IMR-90 (cell line): ENCODE data around the gene FAM200C. TPM values are rescaled to one million over a fixed set of nuclear protein-coding genes. Genes with fewer than 3 reads are reported as not detected.

Experiments used
- ATAC-seq: fragments of 200-7000 bp; cut with Tn5 transposase; 2 replicates; pipeline ENCODE4 v1.9.1; 2020; ENCODE audit warnings: low read depth, mild to moderate bottlenecking, moderate library complexity
- BruUV-seq: library from RNA; stranded (reverse); fragments of 400-500 nt; replicated peaks from 2 replicates; lab custom pipeline; 2021; lab: Mats Ljungman, UMichigan
- CTCF ChIA-PET: fragments of 300-600 bp; formaldehyde crosslinking; extraction: SDS; loops from one replicate; lab custom pipeline; 2021; ENCODE audit warnings: antibody characterized with exemption; lab: Yijun Ruan, JAX
- POLR2A ChIA-PET: fragments of 300-600 bp; sonication (Branson Sonifier 250); formaldehyde crosslinking; loops from one replicate; lab custom pipeline; 2022; ENCODE audit warnings: antibody characterized with exemption; ENCODE audit not compliant: unreplicated experiment; lab: Charles Lee
- DNase-seq: peaks from one replicate; pipeline ENCODE4 v3.0.0; 2013
- H2AFZ ChIP-seq: replicated peaks from 2 replicates; pipeline ENCODE3; 2013; ENCODE audit warnings: low read length, mild to moderate bottlenecking; ENCODE audit not compliant: poor library complexity
- H2AK5ac ChIP-seq: 2 replicates; pipeline ENCODE4 v1.6.1; 2013; ENCODE audit warnings: low read depth, low read length, inconsistent platforms
- H2AK9ac ChIP-seq: replicated peaks from 2 replicates; pipeline ENCODE3; 2013; ENCODE audit warnings: mild to moderate bottlenecking, low read depth, low read length, moderate library complexity; ENCODE audit not compliant: poor library complexity
- H2BK120ac ChIP-seq: 2 replicates; pipeline ENCODE4 v1.6.1; 2013; ENCODE audit warnings: low read depth, low read length, inconsistent platforms
- H2BK15ac ChIP-seq: 3 replicates; pipeline ENCODE4 v1.6.1; 2013; ENCODE audit warnings: low read depth, low read length, inconsistent platforms
- H2BK20ac ChIP-seq: 2 replicates; pipeline ENCODE4 v1.6.1; 2013; ENCODE audit warnings: low read depth, mild to moderate bottlenecking, inconsistent platforms, low read length, moderate library complexity
- H2BK5ac ChIP-seq: 2 replicates; pipeline ENCODE4 v1.6.1; 2013; ENCODE audit warnings: mild to moderate bottlenecking, low read depth, low read length, inconsistent platforms; ENCODE audit not compliant: poor library complexity, severe bottlenecking
- H3K14ac ChIP-seq: replicated peaks from 2 replicates; pipeline ENCODE4 v1.6.1; 2013; ENCODE audit warnings: low read depth, low read length, inconsistent platforms
- H3K18ac ChIP-seq: 2 replicates; pipeline ENCODE4 v1.6.1; 2013; ENCODE audit warnings: low read depth, low read length, control low read depth
- H3K23ac ChIP-seq: 2 replicates; pipeline ENCODE4 v1.6.1; 2013; ENCODE audit warnings: low read depth, low read length, inconsistent platforms
- H3K27ac ChIP-seq: 2 replicates; pipeline ENCODE4 v1.5.1; 2013; ENCODE audit warnings: mild to moderate bottlenecking, control low read depth, low read length; ENCODE audit not compliant: insufficient read depth
- H3K27me3 ChIP-seq: 2 replicates; pipeline ENCODE4 v1.6.1; 2013; ENCODE audit warnings: low read length; ENCODE audit not compliant: control insufficient read depth, insufficient read depth
- H3K36me3 ChIP-seq: 2 replicates; pipeline ENCODE4 v1.6.1; 2013; ENCODE audit warnings: low read length, mixed read lengths; ENCODE audit not compliant: control insufficient read depth, insufficient read depth
- H3K4ac ChIP-seq: 2 replicates; pipeline ENCODE4 v1.6.1; 2013; ENCODE audit warnings: low read depth, low read length, inconsistent platforms
- H3K4me1 ChIP-seq: 2 replicates; pipeline ENCODE4 v1.6.1; 2013; ENCODE audit warnings: low read length, mixed read lengths; ENCODE audit not compliant: control insufficient read depth, insufficient read depth
- H3K4me2 ChIP-seq: 2 replicates; pipeline ENCODE4 v1.6.1; 2013; ENCODE audit warnings: low read depth, mild to moderate bottlenecking, control low read depth, low read length, moderate library complexity
- H3K4me3 ChIP-seq: 2 replicates; pipeline ENCODE4 v1.5.1; 2013; ENCODE audit warnings: low read depth, mild to moderate bottlenecking, control low read depth, low read length, moderate library complexity; ENCODE audit not compliant: insufficient read depth
- H3K56ac ChIP-seq: 2 replicates; pipeline ENCODE4 v1.6.1; 2013; ENCODE audit warnings: low read length, inconsistent platforms; ENCODE audit not compliant: insufficient read depth; ENCODE audit errors: extremely low read depth
- H3K79me1 ChIP-seq, 2 experiments: 2 replicates each; pipeline ENCODE4 v1.6.1; 2013; ENCODE audit warnings: low read length in 2 of 2, inconsistent platforms in 1 of 2, low read depth in 1 of 2
- H3K9ac ChIP-seq: 2 replicates; pipeline ENCODE4 v1.6.1; 2013; ENCODE audit warnings: low read depth, low read length, control low read depth
- H3K9me1 ChIP-seq: 2 replicates; pipeline ENCODE4 v1.6.1; 2013; ENCODE audit warnings: low read length, inconsistent platforms; ENCODE audit not compliant: insufficient read depth
- H3K9me3 ChIP-seq: 2 replicates; pipeline ENCODE4 v1.6.1; 2013; ENCODE audit warnings: low read length; ENCODE audit not compliant: control insufficient read depth, insufficient read depth
- H4K20me1 ChIP-seq: 2 replicates; pipeline ENCODE4 v1.6.1; 2013; ENCODE audit warnings: low read length, inconsistent platforms; ENCODE audit not compliant: insufficient read depth
- H4K5ac ChIP-seq: 2 replicates; pipeline ENCODE4 v1.6.1; 2013; ENCODE audit warnings: mild to moderate bottlenecking, low read depth, low read length, control low read depth
- H4K8ac ChIP-seq, 2 experiments: 2 replicates each; pipeline ENCODE4 v1.6.1; 2013; ENCODE audit warnings: low read depth in 2 of 2, low read length in 2 of 2, control low read depth in 1 of 2, inconsistent platforms in 1 of 2
- H4K91ac ChIP-seq: 2 replicates; pipeline ENCODE4 v1.6.1; 2013; ENCODE audit warnings: low read depth, low read length, inconsistent platforms; ENCODE audit not compliant: insufficient read depth
- BHLHE40 ChIP-seq: fragments of 150-350 bp; IDR thresholded peaks from 2 replicates; pipeline ENCODE4 v1.6.1; 2016; ENCODE audit warnings: mild to moderate bottlenecking, low read depth, low read length
- CEBPB ChIP-seq: IDR thresholded peaks from 2 replicates; pipeline ENCODE4 v1.6.1; 2012; ENCODE audit warnings: low read depth, low read length, improper control_type of control experiment
- CHD1 ChIP-seq: IDR thresholded peaks from 2 replicates; pipeline ENCODE4 v1.6.1; 2012; ENCODE audit warnings: low read depth, low read length, improper control_type of control experiment
- CTCF ChIP-seq: conservative IDR thresholded peaks from 2 replicates; pipeline ENCODE4 v1.5.1; 2012; ENCODE audit warnings: mild to moderate bottlenecking, low read depth, low read length, improper control_type of control experiment
- ELK1 ChIP-seq: fragments of 150-350 bp; IDR thresholded peaks from 2 replicates; pipeline ENCODE4 v1.6.1; 2016; ENCODE audit warnings: low read depth, mild to moderate bottlenecking, low read length, moderate library complexity, borderline replicate concordance
- FOS ChIP-seq: fragments of 150-350 bp; IDR thresholded peaks from 2 replicates; pipeline ENCODE4 v1.6.1; 2016; ENCODE audit warnings: low read depth, low read length
- MAFK ChIP-seq: IDR thresholded peaks from 2 replicates; pipeline ENCODE4 v1.6.1; 2012; ENCODE audit warnings: low read depth, low read length, improper control_type of control experiment
- MAZ ChIP-seq: IDR thresholded peaks from 2 replicates; pipeline ENCODE4 v1.6.1; 2012; ENCODE audit warnings: low read depth, mild to moderate bottlenecking, low read length, improper control_type of control experiment, moderate library complexity, borderline replicate concordance
- MXI1 ChIP-seq: IDR thresholded peaks from 2 replicates; pipeline ENCODE4 v1.6.1; 2012; ENCODE audit warnings: low read depth, mild to moderate bottlenecking, low read length, moderate library complexity, borderline replicate concordance
- NFE2L2 ChIP-seq: fragments of 150-350 bp; IDR thresholded peaks from 2 replicates; pipeline ENCODE4 v1.6.1; 2016; ENCODE audit warnings: low read depth, mild to moderate bottlenecking, low read length
- POLR2A ChIP-seq: IDR thresholded peaks from 2 replicates; pipeline ENCODE4 v1.6.1; 2012; ENCODE audit warnings: mild to moderate bottlenecking, low read depth, low read length
- RAD21 ChIP-seq: IDR thresholded peaks from 2 replicates; pipeline ENCODE4 v1.6.1; 2012; ENCODE audit warnings: low read length, improper control_type of control experiment
- RCOR1 ChIP-seq: IDR thresholded peaks from 2 replicates; pipeline ENCODE4 v1.6.1; 2012; ENCODE audit warnings: mild to moderate bottlenecking, low read length, improper control_type of control experiment; ENCODE audit not compliant: insufficient replicate concordance
- RFX5 ChIP-seq: IDR thresholded peaks from 2 replicates; pipeline ENCODE4 v1.8.0; 2012; ENCODE audit warnings: low read depth, mild to moderate bottlenecking, low read length, moderate library complexity
- SMC3 ChIP-seq: fragments of 150-350 bp; IDR thresholded peaks from 2 replicates; pipeline ENCODE4 v1.6.1; 2016; ENCODE audit warnings: low read depth, mild to moderate bottlenecking, antibody characterized with exemption, low read length, moderate library complexity
- WGBS, 2 experiments: methylation state at CpG; one replicate each; pipeline versions ENCODE4 v1.1.5 to v1.1.7; 2013; ENCODE audit warnings: missing lambda C conversion rate in 2 of 2; ENCODE audit not compliant: insufficient read length in 1 of 2; ENCODE audit errors: extremely low coverage in 2 of 2; 5-methylcytosine and 5-hydroxymethylcytosine counted together
- dilution Hi-C: fragments of 300-500 bp; cut with HindIII; formaldehyde crosslinking; loops from one replicate; pipeline ENCODE4 v1.14.3; 2018; ENCODE audit warnings: low sequenced_read_pairs; ENCODE audit not compliant: unreplicated experiment
- in situ Hi-C: fragments of 300-500 bp; cut with MboI; formaldehyde crosslinking; loops from 3 replicates; pipeline ENCODE4 v1.14.3; 2019; ENCODE audit warnings: low sequenced_read_pairs, inconsistent platforms, mixed read lengths
- intact Hi-C: fragments of 100-400 bp; cut with micrococcal nuclease; formaldehyde crosslinking; loops from 2 replicates; pipeline ENCODE4 v1.10.0; 2022
- polyA plus RNA-seq, 3 experiments: library from polyadenylated mRNA; depleted of rRNA; stranded (reverse); fragments of >200 nt; gene quantifications; 2 replicates each; pipeline ENCODE4 v1.2.3, GENCODE V29; 2012; ENCODE audit warnings: low replicate concordance in 1 of 3
- total RNA-seq: library from RNA; depleted of rRNA; stranded (reverse); fragments of >200 nt; gene quantifications from 2 replicates; pipeline ENCODE4 v1.2.3, GENCODE V29; 2012
- TF ChIP-seq, protein P1 (sequence below): fragments of 150-350 bp; IDR thresholded peaks from 2 replicates; pipeline ENCODE4 v1.6.1; 2017; ENCODE audit warnings: mild to moderate bottlenecking, antibody characterized with exemption, low read length, low read depth

Gene FAM200C
- total and polyA plus RNA-seq, 2 of the 4 experiments (the other 2 are of a cell fraction), result 1.7 to 6.3 TPM

GRCh38 chr5:160360310-160360709 lies 39.5 kb downstream of the FAM200C start:
- H3K23ac ChIP-seq, result no peak overlapping the region
- H2AFZ ChIP-seq, result no peak overlapping the region
- H3K79me1 ChIP-seq, result no peaks in the 10 kb centered on the region
- in situ Hi-C loops, result no loop called here
- no peak overlapping the region for H2BK5ac ChIP-seq
- no peak overlapping the region for H3K14ac ChIP-seq
- H3K4me1 ChIP-seq, result peaks cover 2% of the 10 kb centered on the region; the same call in 1 of the 2 replicates
- intact Hi-C loops, result no loop called here
- H3K27ac ChIP-seq, result no peak overlapping the region
- no peak overlapping the region for H4K91ac ChIP-seq
- ChIA-PET CTCF (no interaction called here), POLR2A (interaction anchor here (0.6 kb wide), 1 partner anchor 306 kb away, joined by 3 read pairs; no protein-coding TSS in a partner anchor)
- DNase-seq (no peak), ATAC-seq (no peak)
- no peaks in the 10 kb centered on the region; the same call in 1 of the 2 replicates for H3K9me1 ChIP-seq
- no peak overlapping the region for H2AK9ac ChIP-seq
- TF ChIP-seq RFX5, result no peak
- TF ChIP-seq POLR2A, result no peak
- TF ChIP-seq SMC3, result no peak
- TF ChIP-seq CEBPB, result no peak
- no peak for TF ChIP-seq RAD21
- no peak for TF ChIP-seq CHD1
- TF ChIP-seq CTCF, result no peak
- TF ChIP-seq ELK1, result no peak
- no peak for TF ChIP-seq BHLHE40
- no peak for TF ChIP-seq MAFK
- TF ChIP-seq NFE2L2, result no peak
- TF ChIP-seq RCOR1, result no peak
- no peak for TF ChIP-seq FOS
- TF ChIP-seq MAZ, result no peak
- TF ChIP-seq, protein P1, sequence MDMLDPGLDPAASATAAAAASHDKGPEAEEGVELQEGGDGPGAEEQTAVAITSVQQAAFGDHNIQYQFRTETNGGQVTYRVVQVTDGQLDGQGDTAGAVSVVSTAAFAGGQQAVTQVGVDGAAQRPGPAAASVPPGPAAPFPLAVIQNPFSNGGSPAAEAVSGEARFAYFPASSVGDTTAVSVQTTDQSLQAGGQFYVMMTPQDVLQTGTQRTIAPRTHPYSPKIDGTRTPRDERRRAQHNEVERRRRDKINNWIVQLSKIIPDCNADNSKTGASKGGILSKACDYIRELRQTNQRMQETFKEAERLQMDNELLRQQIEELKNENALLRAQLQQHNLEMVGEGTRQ, result no peak
- no peak for TF ChIP-seq MXI1
- H3K4ac ChIP-seq, result no peak overlapping the region
- no peak overlapping the region for H3K4me3 ChIP-seq
- no peak overlapping the region for H4K8ac ChIP-seq
- H4K20me1 ChIP-seq, result no peaks in the 10 kb centered on the region
- BruUV-seq, result no TSS peak
- no peak overlapping the region for H2AK5ac ChIP-seq
- no peak overlapping the region for H2BK20ac ChIP-seq
- H3K18ac ChIP-seq, result no peak overlapping the region
- no peaks in the 10 kb centered on the region for H3K27me3 ChIP-seq
- H3K9ac ChIP-seq, result no peak overlapping the region
- H3K9me3 ChIP-seq, result no peaks in the 10 kb centered on the region
- no peak overlapping the region for H4K5ac ChIP-seq
- no peak overlapping the region for H2BK120ac ChIP-seq
- dilution Hi-C loops, result loop anchor here (25.0 kb wide), 1 partner anchor 348 kb away; the partner anchor contains the start of gene TTC1
- H3K36me3 ChIP-seq, result no peaks in the 10 kb centered on the region
- no peak overlapping the region for H3K4me2 ChIP-seq
- no peak overlapping the region for H2BK15ac ChIP-seq
- WGBS, 2 experiments, result no CpG with 5 or more reads among the region's 3 CpGs
- no peak overlapping the region for H3K56ac ChIP-seq
